Osteocyte (in vitro differentiated cells): Measurements from ENCODE around the gene STEAP3. TPM values are rescaled to one million over a fixed set of nuclear protein-coding genes. Genes with fewer than 3 reads are reported as not detected.

Experiments
- DNase-seq: peaks from one replicate; pipeline ENCODE4 v3.0.0; 2021; ENCODE audit warnings: mixed read lengths; ENCODE audit not compliant: unreplicated experiment; ENCODE audit errors: extremely low spot score
- H3K27ac Mint-ChIP-seq: one replicate; pipeline ENCODE4 v1.8.0; 2021; ENCODE audit warnings: mild to moderate bottlenecking, mixed read lengths; ENCODE audit not compliant: unreplicated experiment
- H3K27me3 Mint-ChIP-seq: one replicate; pipeline ENCODE4 v1.8.0; 2021; ENCODE audit warnings: mixed read lengths; ENCODE audit not compliant: unreplicated experiment
- H3K36me3 Mint-ChIP-seq: one replicate; pipeline ENCODE4 v1.8.0; 2021; ENCODE audit warnings: mixed read lengths; ENCODE audit not compliant: unreplicated experiment
- H3K4me1 Mint-ChIP-seq: one replicate; pipeline ENCODE4 v1.8.0; 2021; ENCODE audit warnings: mixed read lengths; ENCODE audit not compliant: unreplicated experiment
- H3K4me3 Mint-ChIP-seq: one replicate; pipeline ENCODE4 v1.8.0; 2021; ENCODE audit warnings: mild to moderate bottlenecking, moderate library complexity, mixed read lengths; ENCODE audit not compliant: unreplicated experiment
- H3K9me3 Mint-ChIP-seq: one replicate; pipeline ENCODE4 v1.8.0; 2021; ENCODE audit warnings: mixed read lengths; ENCODE audit not compliant: unreplicated experiment
- CTCF ChIP-seq: fragments of 200-600 bp; sonication (generic); IDR thresholded peaks from 2 replicates; pipeline ENCODE4 v1.5.0; 2021; ENCODE audit warnings: antibody characterized with exemption, mild to moderate bottlenecking, moderate library complexity
- total RNA-seq: library from RNA; stranded (reverse); gene quantifications from 2 replicates; pipeline ENCODE4 v1.2.1, GENCODE V29; 2021

Gene STEAP3
- total RNA-seq, 1 donor from 2014 or later, result 19.3 TPM

DNA sequence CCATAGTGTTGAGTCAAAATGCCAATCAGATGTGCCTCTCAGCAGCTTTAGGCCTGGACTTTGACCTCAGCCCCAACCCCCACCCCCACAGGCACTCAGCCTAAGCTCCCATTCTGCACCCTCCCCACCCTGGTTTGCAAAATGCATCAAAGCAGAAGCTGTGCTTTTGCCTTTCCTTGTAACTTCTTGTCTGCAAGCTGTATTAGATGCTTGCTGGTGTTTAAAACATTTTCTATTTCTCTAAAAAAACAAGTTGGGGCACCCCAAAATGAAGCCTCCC, 26.6 kb upstream of the STEAP3 start:
- Mint-ChIP-seq H3K4me3 (no peak overlapping the region), H3K36me3 (no peaks in the 10 kb centered on the region), H3K4me1 (peaks cover 7% of the 10 kb centered on the region), H3K27me3 (peaks cover 17% of the 10 kb centered on the region), H3K27ac (no peak overlapping the region), H3K9me3 (no peaks in the 10 kb centered on the region)
- no peak for DNase-seq
- TF ChIP-seq CTCF, result no peak

- no peak for DNase-seq
- Mint-ChIP-seq H3K4me1 (peaks cover 7% of the 10 kb centered on the region), H3K4me3 (no peak overlapping the region), H3K27me3 (peaks cover 17% of the 10 kb centered on the region), H3K27ac (no peak overlapping the region), H3K9me3 (no peaks in the 10 kb centered on the region), H3K36me3 (no peaks in the 10 kb centered on the region)
- TF ChIP-seq CTCF, result no peak
Measured at GRCh38 chr2:119197529-119198239, 25.9 kb upstream of the STEAP3 start.

- H3K27me3 Mint-ChIP-seq, result peaks cover 15% of the 10 kb centered on the region
- H3K4me1 Mint-ChIP-seq, result peaks cover 7% of the 10 kb centered on the region
- no peak overlapping the region for H3K4me3 Mint-ChIP-seq
- no peaks in the 10 kb centered on the region for H3K36me3 Mint-ChIP-seq
- no peak overlapping the region for H3K27ac Mint-ChIP-seq
- no peak for TF ChIP-seq CTCF
- no peaks in the 10 kb centered on the region for H3K9me3 Mint-ChIP-seq
- no peak for DNase-seq
Measured at GRCh38 chr2:119198240-119198840, 25.3 kb upstream of the STEAP3 start.

- H3K4me1 Mint-ChIP-seq, result no peaks in the 10 kb centered on the region
- TF ChIP-seq CTCF, result no peak
- H3K27me3 Mint-ChIP-seq, result peaks cover 6% of the 10 kb centered on the region
- no peak overlapping the region for H3K27ac Mint-ChIP-seq
- no peak overlapping the region for H3K4me3 Mint-ChIP-seq
- no peak for DNase-seq
- no peaks in the 10 kb centered on the region for H3K36me3 Mint-ChIP-seq
- no peaks in the 10 kb centered on the region for H3K9me3 Mint-ChIP-seq
Measured at GRCh38 chr2:119201815-119202214, 21.8 kb upstream of the STEAP3 start.

DNA sequence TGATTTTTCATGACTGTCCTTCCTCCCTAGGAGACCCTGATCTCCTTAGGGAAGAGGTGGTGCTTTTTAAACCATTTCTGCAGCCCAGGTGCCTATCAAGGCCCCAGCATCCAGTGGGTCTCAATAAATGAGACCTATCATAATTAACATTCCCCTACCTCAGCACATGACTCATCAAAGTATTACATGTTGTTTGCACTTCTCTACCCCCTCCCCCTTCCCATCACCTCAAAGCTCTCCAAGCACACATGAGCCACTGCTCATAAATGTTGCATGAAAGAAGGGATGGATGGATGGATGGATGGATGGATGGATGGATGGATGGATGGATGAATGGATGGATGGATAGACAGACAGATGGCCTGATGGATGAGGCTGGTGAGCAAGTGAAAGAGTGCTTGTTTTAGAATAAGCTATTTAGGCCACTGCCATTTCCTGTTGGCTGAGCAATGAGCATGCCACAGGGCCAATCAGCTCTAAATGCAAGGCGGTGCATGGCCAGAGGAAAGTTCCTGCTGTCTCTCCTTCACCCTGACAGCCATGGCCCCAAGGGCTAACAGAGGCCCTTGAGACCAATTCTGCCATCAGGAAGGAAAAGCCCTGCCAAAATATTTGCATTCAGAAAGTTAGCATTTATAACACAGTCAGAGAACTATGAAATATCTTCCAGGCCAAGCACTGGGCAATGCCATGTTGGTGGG, 20.9 kb upstream of the STEAP3 start:
- H3K4me1 Mint-ChIP-seq, result no peaks in the 10 kb centered on the region
- H3K4me3 Mint-ChIP-seq, result no peak overlapping the region
- no peak overlapping the region for H3K27ac Mint-ChIP-seq
- H3K27me3 Mint-ChIP-seq, result peaks cover 6% of the 10 kb centered on the region
- DNase-seq, result no peak
- no peaks in the 10 kb centered on the region for H3K9me3 Mint-ChIP-seq
- no peak for TF ChIP-seq CTCF
- H3K36me3 Mint-ChIP-seq, result no peaks in the 10 kb centered on the region
